GM19328 (cell line): Measurements from ENCODE around the gene SAMD4B.

ENCODE experiments used
- ATAC-seq: cut with Tn5 transposase; IDR thresholded peaks from one replicate; pipeline ENCODE4 v1.9.1; 2021; ENCODE audit warnings: mild to moderate bottlenecking, moderate library complexity; ENCODE audit not compliant: unreplicated experiment

SAMD4B gene

GRCh38 chr19:39422020-39422419 lies 79.8 kb downstream of the SAMD4B start:
- no peak for ATAC-seq

- ATAC-seq, result no peak
Measured at GRCh38 chr19:39423258-39424086, 81.3 kb downstream of the SAMD4B start.

GRCh38 chr19:39424934-39425333 lies 82.7 kb downstream of the SAMD4B start:
- no peak for ATAC-seq

GRCh38 chr19:39425744-39426143 lies 83.5 kb downstream of the SAMD4B start:
- ATAC-seq, result no peak

GRCh38 chr19:39426170-39426569 lies 83.9 kb downstream of the SAMD4B start:
- ATAC-seq, result no peak

- no peak for ATAC-seq
Measured at GRCh38 chr19:39427707-39428106, 85.5 kb downstream of the SAMD4B start.

- no peak for ATAC-seq
Measured at GRCh38 chr19:39428283-39429112, 86.3 kb downstream of the SAMD4B start.

GRCh38 chr19:39430675-39431593 lies 88.7 kb downstream of the SAMD4B start:
- ATAC-seq, result no peak

- ATAC-seq, result no peak
Measured at GRCh38 chr19:39432677-39433025, 90.4 kb downstream of the SAMD4B start.

- ATAC-seq, result no peak
Measured at GRCh38 chr19:39433480-39434079, 91.4 kb downstream of the SAMD4B start.

- ATAC-seq, result no peak
Measured at GRCh38 chr19:39434123-39435076, 92.2 kb downstream of the SAMD4B start.
